ENCODE measurements around the gene CIZ1.
"Not testable (repeated sequence)": the region's sequence is repeated elsewhere in the genome, so short reads cannot be mapped to it uniquely, and the experiment has no call there.

CIZ1 gene

DNA sequence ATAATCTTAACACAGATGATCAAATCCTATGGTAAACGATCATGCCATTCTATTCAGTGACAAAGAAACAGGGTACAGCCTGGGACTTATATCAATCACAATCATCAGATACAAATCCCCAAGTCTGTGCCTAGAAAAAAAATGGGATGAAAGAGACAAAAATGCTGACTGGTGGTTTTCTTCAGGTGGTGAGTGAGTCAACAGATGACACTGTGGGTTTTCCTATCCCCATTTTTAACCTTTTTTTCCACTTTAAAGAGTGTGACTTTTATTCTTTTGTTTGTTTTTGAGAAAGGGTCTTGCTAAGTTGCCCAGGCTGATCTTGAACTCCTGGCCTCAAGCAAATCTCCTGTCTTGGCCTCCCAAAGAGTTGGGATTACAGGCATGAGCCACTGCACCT lies 3.2 kb downstream of the CIZ1 start:
- in situ Hi-C loops (cut with HindIII; ENCODE audit: low sequenced_read_pairs): no loop called here
- H3K4me3 ChIP-seq (ENCODE audit: low read depth, low read length): no peak overlapping the region
- DNase-seq (ENCODE audit: low read depth, low spot score): no peak
- TF ChIP-seq, protein P1, sequence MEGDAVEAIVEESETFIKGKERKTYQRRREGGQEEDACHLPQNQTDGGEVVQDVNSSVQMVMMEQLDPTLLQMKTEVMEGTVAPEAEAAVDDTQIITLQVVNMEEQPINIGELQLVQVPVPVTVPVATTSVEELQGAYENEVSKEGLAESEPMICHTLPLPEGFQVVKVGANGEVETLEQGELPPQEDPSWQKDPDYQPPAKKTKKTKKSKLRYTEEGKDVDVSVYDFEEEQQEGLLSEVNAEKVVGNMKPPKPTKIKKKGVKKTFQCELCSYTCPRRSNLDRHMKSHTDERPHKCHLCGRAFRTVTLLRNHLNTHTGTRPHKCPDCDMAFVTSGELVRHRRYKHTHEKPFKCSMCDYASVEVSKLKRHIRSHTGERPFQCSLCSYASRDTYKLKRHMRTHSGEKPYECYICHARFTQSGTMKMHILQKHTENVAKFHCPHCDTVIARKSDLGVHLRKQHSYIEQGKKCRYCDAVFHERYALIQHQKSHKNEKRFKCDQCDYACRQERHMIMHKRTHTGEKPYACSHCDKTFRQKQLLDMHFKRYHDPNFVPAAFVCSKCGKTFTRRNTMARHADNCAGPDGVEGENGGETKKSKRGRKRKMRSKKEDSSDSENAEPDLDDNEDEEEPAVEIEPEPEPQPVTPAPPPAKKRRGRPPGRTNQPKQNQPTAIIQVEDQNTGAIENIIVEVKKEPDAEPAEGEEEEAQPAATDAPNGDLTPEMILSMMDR (IDR thresholded peaks at IDR 0.05; ENCODE audit: low read depth, low read length): no peak

DNA sequence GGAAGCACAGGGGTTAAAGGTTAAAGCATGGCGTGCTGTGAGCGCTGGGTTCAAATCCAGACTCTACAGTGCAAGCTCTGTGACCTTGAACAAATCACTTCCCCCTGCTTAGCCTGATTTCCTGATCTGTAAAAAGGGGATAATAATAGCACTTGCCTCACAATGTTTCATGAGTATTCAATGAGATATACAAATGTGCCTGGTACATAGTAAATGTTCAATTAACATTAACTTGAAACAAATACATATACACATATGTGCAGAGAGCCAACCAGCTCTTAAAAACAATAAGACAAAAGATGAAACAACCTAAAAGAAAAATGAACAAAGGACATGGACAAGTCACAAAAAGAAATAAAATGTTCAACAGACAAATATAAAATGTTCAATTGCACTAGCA lies 4.0 kb downstream of the CIZ1 start:
- no peak for DNase-seq (ENCODE audit: low read depth, low spot score)
- in situ Hi-C loops (cut with HindIII; ENCODE audit: low sequenced_read_pairs): no loop called here
- no peak overlapping the region for H3K4me3 ChIP-seq (ENCODE audit: low read depth, low read length)
- TF ChIP-seq, protein P1 (IDR thresholded peaks at IDR 0.05; ENCODE audit: low read depth, low read length): no peak

DNA sequence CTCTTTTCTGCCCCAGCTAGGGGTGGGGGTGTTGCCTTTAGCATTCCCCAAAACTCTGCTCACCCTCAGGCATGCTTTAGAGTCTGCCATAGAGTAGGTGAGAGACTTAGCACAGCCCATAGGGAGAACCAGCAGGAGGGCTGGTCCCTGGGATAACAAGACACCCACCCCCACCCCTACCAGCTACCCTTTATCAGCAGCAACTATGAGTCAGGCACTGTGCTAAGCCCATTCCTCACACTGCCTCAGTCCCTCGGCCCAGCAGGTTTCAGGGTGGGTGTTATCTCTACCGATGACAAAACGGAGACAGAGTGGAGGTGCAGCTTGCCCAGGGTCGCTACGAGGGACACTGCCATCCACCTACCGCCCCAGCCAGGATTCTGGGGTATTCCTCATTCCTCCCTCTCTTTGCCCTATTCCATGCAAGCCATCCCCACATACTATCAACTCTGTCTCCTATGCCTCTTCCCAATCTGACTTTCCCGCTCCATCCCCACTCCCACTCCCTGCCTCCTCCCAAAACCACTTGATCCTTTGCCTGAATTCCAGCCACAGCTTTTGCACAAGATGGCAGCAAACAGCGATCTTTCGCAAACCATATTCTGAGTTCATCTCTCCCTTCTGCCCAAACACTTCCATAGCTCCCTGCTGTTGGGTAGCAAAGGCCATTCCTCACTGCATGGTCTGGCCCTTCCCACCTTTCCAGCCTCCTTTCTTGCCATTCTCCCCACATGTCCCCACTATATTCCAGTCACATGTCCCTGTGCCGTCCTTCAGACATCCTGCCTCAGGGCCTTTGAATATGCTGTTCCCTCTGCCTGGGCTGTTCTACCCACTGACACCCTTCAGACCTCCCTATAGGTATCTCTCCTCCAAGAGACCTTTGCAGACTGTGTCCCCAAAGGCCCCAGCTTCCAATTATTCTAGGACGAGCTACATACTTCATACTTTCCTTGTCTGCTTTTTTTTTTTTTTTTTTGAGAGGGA lies 5.1 kb downstream of the CIZ1 start:
- H3K4me3 ChIP-seq (ENCODE audit: low read depth, low read length): no peak overlapping the region
- in situ Hi-C loops (cut with HindIII; ENCODE audit: low sequenced_read_pairs): no loop called here
- DNase-seq (ENCODE audit: low read depth, low spot score): no peak
- TF ChIP-seq, protein P1 (IDR thresholded peaks at IDR 0.05; ENCODE audit: low read depth, low read length): no peak

DNA sequence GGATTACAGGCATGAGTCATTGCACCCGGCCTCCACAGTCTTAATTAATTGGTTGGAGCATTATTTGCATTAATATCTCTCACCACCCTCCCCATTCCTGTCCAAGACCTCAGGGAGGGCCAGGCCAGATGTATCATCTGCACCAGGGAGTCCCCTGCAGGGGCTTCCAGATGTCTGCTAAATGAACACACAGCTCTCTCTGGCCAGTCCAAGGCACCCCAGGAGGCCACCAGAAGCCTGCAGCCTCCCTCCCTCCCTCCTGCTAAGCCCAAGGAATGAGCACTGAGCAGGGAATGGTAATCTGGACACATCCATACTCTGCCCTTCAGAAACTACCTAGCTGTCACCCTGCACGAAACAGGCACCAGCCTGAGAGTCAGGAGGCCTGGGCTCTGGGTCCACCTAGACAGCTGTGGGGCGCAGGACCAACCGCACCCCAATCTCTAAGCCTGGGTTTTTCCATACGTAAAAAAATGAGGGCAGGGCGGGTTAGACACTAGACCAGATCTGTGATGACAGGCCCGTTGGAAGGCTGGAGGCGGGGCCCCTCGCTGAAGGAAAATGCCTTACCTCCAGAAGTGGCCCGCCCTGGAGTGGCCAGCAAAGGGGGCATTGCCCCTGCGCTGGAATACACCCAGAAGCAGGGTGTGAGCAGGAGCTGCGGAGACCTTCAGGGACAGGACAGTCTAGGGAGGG lies 8.3 kb downstream of the CIZ1 start:
- in situ Hi-C loops (cut with HindIII; ENCODE audit: low sequenced_read_pairs): no loop called here
- peak; percentile 38 for DNase-seq (ENCODE audit: low read depth, low spot score)
- TF ChIP-seq, protein P1 (IDR thresholded peaks at IDR 0.05; ENCODE audit: low read depth, low read length): no peak
- H3K4me3 ChIP-seq (ENCODE audit: low read depth, low read length): no peak overlapping the region

DNA sequence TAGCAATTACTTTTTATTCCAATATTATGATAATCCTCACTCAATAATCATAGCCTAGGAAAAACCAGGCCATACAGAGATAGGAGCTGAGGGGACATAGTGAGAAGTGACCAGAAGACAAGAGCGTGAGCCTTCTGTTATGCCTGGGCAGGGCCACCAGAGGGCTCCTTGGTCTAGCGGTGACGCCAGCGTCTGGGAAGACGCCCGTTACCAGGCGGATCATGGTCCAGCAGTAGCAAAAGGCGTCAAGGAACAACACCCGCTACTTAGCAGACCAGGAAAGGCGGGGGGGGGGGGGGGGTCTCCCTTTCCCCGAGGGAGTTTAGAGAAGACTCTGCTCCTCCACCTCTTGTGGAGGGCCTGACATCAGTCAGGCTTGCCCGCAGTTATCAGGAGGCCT lies 9.9 kb downstream of the CIZ1 start:
- H3K4me3 ChIP-seq (ENCODE audit: low read depth, low read length); in situ Hi-C loops (cut with HindIII; ENCODE audit: low sequenced_read_pairs): not testable (repeated sequence)
- peak; percentile 35 for DNase-seq (ENCODE audit: low read depth, low spot score)
- TF ChIP-seq, protein P1 (IDR thresholded peaks at IDR 0.05; ENCODE audit: low read depth, low read length): peak; percentile 51

DNA sequence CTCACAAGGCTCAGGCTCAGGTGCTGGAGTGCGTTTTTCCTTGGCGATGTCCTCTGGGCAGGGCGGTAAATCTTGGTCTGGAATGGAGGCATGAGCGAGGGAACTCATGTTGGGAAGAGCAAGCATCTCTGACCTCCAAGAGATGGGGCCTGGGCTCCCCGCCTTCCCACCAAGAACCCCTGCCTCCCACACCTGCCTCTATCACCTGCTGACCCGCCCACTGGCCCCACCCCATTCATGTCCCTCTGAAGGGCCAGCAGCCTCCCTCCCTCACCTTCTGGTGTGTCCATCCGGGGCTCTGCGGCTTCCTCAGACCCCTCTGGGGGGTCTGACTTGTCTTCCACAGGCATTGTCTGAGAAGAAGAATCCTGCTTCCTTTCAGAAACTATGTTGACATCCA lies 10.9 kb downstream of the CIZ1 start:
- in situ Hi-C loops (cut with HindIII; ENCODE audit: low sequenced_read_pairs): no loop called here
- no peak overlapping the region for H3K4me3 ChIP-seq (ENCODE audit: low read depth, low read length)
- TF ChIP-seq, protein P1 (IDR thresholded peaks at IDR 0.05; ENCODE audit: low read depth, low read length): no peak
- DNase-seq (ENCODE audit: low read depth, low spot score): no peak

Measured in astrocyte of the spinal cord (primary cell).